HG02885 (cell line): ENCODE results near the gene LRRC4.

Source experiments
- ATAC-seq: cut with Tn5 transposase; IDR thresholded peaks from one replicate; pipeline ENCODE4 v1.9.1; 2021; ENCODE audit warnings: mild to moderate bottlenecking; ENCODE audit not compliant: unreplicated experiment, poor library complexity

LRRC4 gene

GRCh38 chr7:127983804-127984332, 47.4 kb downstream of the LRRC4 start:
- ATAC-seq = no peak

GRCh38 chr7:127981965-127982364, 49.3 kb downstream of the LRRC4 start:
- ATAC-seq = no peak

- no peak for ATAC-seq
Observed at GRCh38 chr7:127980901-127981300, 50.3 kb downstream of the LRRC4 start.

- ATAC-seq = no peak
Observed at GRCh38 chr7:127979728-127980126, 51.5 kb downstream of the LRRC4 start.

- ATAC-seq = no peak
Observed at GRCh38 chr7:127979113-127979727, 52.0 kb downstream of the LRRC4 start.

- ATAC-seq = no peak
Observed at GRCh38 chr7:127978421-127978820, 52.8 kb downstream of the LRRC4 start.
